Calu3 (cell line): ENCODE measurements around the gene C5. TPM values are rescaled to one million over a fixed set of nuclear protein-coding genes. Genes with fewer than 3 reads are reported as not detected.
"Not testable (repeated sequence)": the region's sequence is repeated elsewhere in the genome, so short reads cannot be mapped to it uniquely, and the experiment has no call there.

Experiments
- Bru-seq: library from RNA; stranded (reverse); fragments of 400-500 nt; gene quantifications from one replicate; lab custom pipeline; 2021; lab: Mats Ljungman, UMichigan
- BruChase-seq, 2 experiments: library from RNA; stranded (reverse); fragments of 400-500 nt; gene quantifications; one replicate each; lab custom pipeline; 2021; lab: Mats Ljungman, UMichigan
- BruUV-seq: library from RNA; stranded (reverse); fragments of 400-500 nt; replicated peaks from 2 replicates; lab custom pipeline; 2021; lab: Mats Ljungman, UMichigan
- CTCF ChIA-PET: fragments of 300-600 bp; sonication (Branson Sonifier 250); formaldehyde crosslinking; loops from one replicate; lab custom pipeline; 2022; ENCODE audit warnings: antibody characterized with exemption; lab: Charles Lee
- DNase-seq: peaks from one replicate; pipeline ENCODE4 v3.0.0; 2022
- H3K27ac Mint-ChIP-seq: one replicate; pipeline ENCODE4 v1.8.0; 2022; ENCODE audit warnings: mixed read lengths; ENCODE audit not compliant: unreplicated experiment
- H3K27me3 Mint-ChIP-seq: one replicate; pipeline ENCODE4 v1.8.0; 2022; ENCODE audit warnings: mixed read lengths; ENCODE audit not compliant: unreplicated experiment
- H3K36me3 Mint-ChIP-seq: one replicate; pipeline ENCODE4 v1.8.0; 2022; ENCODE audit warnings: mild to moderate bottlenecking, moderate library complexity, mixed read lengths; ENCODE audit not compliant: insufficient read depth, unreplicated experiment
- H3K4me1 Mint-ChIP-seq: one replicate; pipeline ENCODE4 v1.8.0; 2022; ENCODE audit warnings: mild to moderate bottlenecking, low read depth, mixed read lengths; ENCODE audit not compliant: unreplicated experiment
- H3K4me3 Mint-ChIP-seq: one replicate; pipeline ENCODE4 v1.8.0; 2022; ENCODE audit warnings: mild to moderate bottlenecking, low read depth, moderate library complexity, mixed read lengths; ENCODE audit not compliant: unreplicated experiment
- H3K9me3 Mint-ChIP-seq: one replicate; pipeline ENCODE4 v1.8.0; 2022; ENCODE audit warnings: low read depth, mixed read lengths; ENCODE audit not compliant: unreplicated experiment
- intact Hi-C: fragments of 100-400 bp; cut with micrococcal nuclease; formaldehyde crosslinking; loops from one replicate; pipeline ENCODE4 v1.10.0; 2022; ENCODE audit not compliant: unreplicated experiment
- long read RNA-seq: library from polyadenylated mRNA; stranded (forward); transcript quantifications from one replicate; pipeline ENCODE4 v2.0.0, GENCODE V29; 2022
- total RNA-seq: library from RNA; stranded (reverse); gene quantifications from 2 replicates; pipeline ENCODE4 v1.2.3, GENCODE V29; 2022
- TF ChIP-seq, protein P1 (sequence below): fragments of 200-600 bp; IDR thresholded peaks from one replicate; pipeline ENCODE4 v1.8.0; 2022; ENCODE audit warnings: antibody characterized with exemption; ENCODE audit not compliant: unreplicated experiment

The C5 gene
- 9.2 and 12.3 TPM in 2 replicates for total RNA-seq
- percentile 52 among the genes with signal in this experiment for Bru-seq, nascent RNA
- BruChase-seq, experiment 1, labeled RNA remaining after a 6-hour chase: percentile 47 among the genes with signal in this experiment
- BruChase-seq, experiment 2, labeled RNA remaining after a 2-hour chase: percentile 47 among the genes with signal in this experiment
- long read RNA-seq, full-length matches to known transcripts: 2 of 6 reads
- long read RNA-seq, partial matches to known transcripts: 2 of 6 reads
- long read RNA-seq, other reads (novel, unspliced or antisense): 2 of 6 reads

DNA sequence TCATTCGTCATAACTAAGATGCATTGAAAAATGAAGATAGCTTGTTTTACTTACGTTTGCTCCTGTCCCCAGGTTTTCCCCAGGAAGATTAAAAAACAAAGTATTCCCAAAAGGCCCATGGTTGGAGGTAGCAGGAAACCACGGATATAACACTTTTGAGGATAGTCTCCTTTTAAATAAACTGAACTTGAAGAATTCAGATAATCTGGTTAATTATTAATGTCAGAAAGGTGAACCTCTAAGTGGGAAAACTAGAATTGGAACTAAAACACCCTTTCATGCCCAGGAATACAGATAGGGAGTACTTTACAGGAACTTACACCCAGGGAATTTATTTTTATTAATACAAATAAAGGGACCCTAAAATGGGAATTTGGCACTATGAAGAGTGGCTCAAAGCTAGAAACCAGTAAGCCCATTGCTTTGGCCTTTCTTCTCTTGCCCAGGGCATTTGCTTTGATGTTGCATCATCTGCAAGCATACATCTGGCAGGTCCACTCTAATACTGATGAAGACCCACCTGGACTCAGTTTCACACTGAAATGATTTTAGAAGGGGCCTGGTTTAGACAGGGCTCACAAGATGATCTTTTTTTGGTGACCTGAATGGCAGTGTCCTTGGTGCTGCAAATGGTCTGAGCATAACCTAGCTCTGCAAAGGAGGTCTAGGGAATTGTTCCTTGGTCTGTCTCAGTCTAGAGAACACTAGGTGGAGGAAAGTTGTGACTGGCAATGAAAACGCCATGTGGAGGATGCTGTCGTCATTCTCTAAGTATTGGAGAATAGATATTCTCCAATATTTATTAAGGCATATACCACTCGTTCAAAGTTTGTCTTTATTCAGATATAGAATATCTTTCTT lies at the start of gene C5:
Gene C5, minus strand, starts transcription at position 148 of the 861 bp plus-strand sequence. Its CDS starts 29 bp downstream, at position 119.
- no TSS peak for BruUV-seq
- TF ChIP-seq, protein P1, sequence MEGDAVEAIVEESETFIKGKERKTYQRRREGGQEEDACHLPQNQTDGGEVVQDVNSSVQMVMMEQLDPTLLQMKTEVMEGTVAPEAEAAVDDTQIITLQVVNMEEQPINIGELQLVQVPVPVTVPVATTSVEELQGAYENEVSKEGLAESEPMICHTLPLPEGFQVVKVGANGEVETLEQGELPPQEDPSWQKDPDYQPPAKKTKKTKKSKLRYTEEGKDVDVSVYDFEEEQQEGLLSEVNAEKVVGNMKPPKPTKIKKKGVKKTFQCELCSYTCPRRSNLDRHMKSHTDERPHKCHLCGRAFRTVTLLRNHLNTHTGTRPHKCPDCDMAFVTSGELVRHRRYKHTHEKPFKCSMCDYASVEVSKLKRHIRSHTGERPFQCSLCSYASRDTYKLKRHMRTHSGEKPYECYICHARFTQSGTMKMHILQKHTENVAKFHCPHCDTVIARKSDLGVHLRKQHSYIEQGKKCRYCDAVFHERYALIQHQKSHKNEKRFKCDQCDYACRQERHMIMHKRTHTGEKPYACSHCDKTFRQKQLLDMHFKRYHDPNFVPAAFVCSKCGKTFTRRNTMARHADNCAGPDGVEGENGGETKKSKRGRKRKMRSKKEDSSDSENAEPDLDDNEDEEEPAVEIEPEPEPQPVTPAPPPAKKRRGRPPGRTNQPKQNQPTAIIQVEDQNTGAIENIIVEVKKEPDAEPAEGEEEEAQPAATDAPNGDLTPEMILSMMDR: no peak
- H3K27ac Mint-ChIP-seq: no peak within 1 kb of the TSS
- CTCF ChIA-PET: interaction anchor here (1.5 kb wide), 1 partner anchor 15 kb away, joined by 4 read pairs; no protein-coding TSS in a partner anchor
- peak within 1 kb of the TSS; percentile 41 for H3K4me3 Mint-ChIP-seq
- intact Hi-C loops: no loop called here
- no peaks in the 10 kb centered on the region for H3K9me3 Mint-ChIP-seq
- H3K36me3 Mint-ChIP-seq: no peaks in the 10 kb centered on the region
- H3K4me1 Mint-ChIP-seq: peaks cover 9% of the 10 kb centered on the region
- no peaks in the 10 kb centered on the region for H3K27me3 Mint-ChIP-seq
- DNase-seq: no peak

DNA sequence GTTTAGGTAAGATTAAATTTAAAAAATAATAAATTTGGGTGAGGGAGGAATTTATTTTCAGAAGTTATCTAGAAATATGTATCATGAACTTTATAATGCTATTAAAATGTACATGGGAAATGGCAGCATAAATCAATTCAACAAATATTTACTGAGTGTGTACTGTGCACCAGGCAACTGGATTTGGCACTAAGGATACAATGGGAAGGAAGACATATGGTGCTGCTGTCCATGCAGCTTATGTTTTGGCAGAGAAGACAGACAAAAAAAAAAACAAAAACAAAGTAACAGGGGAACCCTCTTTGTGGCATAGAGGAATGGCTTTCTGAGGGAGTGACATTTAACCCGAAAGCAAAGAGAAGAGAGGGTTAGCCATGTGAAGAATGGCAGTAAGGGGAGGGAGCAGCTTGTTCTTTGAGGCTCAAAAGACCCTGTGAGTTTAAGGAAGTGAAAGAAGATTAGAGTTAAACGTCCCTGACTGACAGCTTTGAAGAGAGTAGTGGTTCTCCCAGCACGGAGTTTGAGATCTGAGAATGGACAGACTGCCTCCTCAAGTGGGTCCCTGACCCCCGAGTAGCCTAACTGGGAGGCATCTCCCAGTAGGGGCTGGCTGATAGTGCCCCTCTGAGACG lies 48.6 kb upstream of the C5 start:
- no peaks in the 10 kb centered on the region for H3K4me1 Mint-ChIP-seq
- no peak for DNase-seq
- CTCF ChIA-PET: no interaction called here
- peaks cover 11% of the 10 kb centered on the region for H3K9me3 Mint-ChIP-seq
- no peaks in the 10 kb centered on the region for H3K36me3 Mint-ChIP-seq
- no TSS peak for BruUV-seq
- H3K27ac Mint-ChIP-seq: no peak overlapping the region
- H3K27me3 Mint-ChIP-seq: no peaks in the 10 kb centered on the region
- intact Hi-C loops: no loop called here
- TF ChIP-seq, protein P1: no peak
- H3K4me3 Mint-ChIP-seq: no peak overlapping the region

DNA sequence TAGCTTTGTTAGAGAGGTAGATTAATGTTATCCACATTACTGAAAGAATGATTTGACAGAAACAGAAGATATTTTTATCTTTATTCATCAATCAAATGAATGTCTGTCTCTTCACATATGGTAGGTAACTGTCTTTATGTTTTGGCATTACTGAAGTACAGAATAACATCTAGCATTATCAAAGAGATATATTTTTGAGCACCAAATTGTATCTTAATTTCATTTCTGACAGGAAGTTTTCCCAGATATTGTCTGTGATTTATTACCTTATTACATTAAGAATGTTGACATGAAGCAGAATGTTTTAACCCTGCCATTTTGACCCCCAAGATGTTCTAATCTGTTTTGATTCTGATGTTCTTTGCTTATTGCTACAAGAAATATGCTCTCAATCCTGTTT lies 45.0 kb upstream of the C5 start:
- Mint-ChIP-seq H3K27ac (no peak overlapping the region), H3K36me3 (no peaks in the 10 kb centered on the region), H3K4me3 (no peak overlapping the region), H3K4me1 (no peaks in the 10 kb centered on the region), H3K27me3 (no peaks in the 10 kb centered on the region), H3K9me3 (peaks cover 8% of the 10 kb centered on the region)
- TF ChIP-seq, protein P1: no peak
- BruUV-seq: no TSS peak
- CTCF ChIA-PET: no interaction called here
- no peak for DNase-seq
- intact Hi-C loops: no loop called here

DNA sequence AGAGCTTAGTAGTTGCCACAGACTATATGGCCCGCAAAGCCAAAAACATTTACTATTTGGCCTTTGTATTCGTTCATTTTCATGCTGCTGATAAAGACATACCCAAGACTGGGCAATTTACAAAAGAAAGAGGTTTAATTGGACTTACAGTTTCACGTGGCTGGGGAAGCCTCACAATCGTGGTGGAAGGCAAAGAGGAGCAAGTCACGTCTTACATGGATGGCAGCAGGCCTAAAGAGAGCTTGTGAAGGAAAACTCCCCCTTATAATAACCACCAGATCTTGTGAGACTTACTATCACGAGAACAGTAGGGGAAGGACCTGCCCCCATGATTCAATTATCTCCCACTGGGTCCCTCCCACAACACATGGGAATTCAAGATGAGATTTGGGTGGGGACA lies 40.7 kb upstream of the C5 start:
- intact Hi-C loops, H3K9me3 Mint-ChIP-seq, H3K4me1 Mint-ChIP-seq, CTCF ChIA-PET, H3K27ac Mint-ChIP-seq, BruUV-seq, H3K27me3 Mint-ChIP-seq, H3K36me3 Mint-ChIP-seq, H3K4me3 Mint-ChIP-seq, DNase-seq: not testable (repeated sequence)
